SIG-M5 treated with dmso at 0.1 percent for 504 hours (cell line): ENCODE results near the gene HAL.
A peak's percentile ranks its signal among the peaks of the same experiment; 100 is the strongest.

Experiments used
- DNase-seq: peaks from one replicate; lab custom pipeline; 2025; ENCODE audit not compliant: unreplicated experiment; lab: John Stamatoyannopoulos, UW

Gene HAL

DNA sequence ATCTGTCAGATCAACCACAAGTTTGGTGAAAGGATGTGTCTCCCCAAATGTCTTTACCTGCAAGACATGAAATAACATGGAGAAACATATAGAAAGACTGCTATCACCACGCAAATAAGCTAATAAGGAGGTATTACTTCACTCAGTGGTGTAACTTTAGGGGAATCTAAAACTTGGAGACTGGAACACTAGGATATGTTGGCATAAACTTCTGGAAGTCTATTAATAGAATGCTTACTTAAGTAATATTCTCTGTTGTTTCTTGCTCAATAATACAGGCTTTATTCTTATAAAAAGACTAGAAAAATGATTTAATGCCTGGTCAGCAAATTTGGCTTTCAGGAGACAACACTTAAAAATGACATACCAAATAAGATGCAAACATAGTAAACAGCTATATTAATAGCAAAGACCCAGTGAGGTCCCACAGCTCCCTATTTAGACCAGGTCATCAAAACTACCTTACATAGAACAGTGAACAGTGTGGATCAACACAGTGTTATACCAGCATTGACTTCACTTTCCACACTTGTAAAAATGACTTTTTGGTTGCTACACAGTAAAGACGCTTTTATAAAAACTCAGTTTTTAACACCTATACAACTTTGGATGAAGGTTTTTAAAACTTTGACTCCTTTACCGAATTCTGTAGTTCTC is 18.9 kb upstream of the HAL start:
- DNase-seq, result no peak

DNA sequence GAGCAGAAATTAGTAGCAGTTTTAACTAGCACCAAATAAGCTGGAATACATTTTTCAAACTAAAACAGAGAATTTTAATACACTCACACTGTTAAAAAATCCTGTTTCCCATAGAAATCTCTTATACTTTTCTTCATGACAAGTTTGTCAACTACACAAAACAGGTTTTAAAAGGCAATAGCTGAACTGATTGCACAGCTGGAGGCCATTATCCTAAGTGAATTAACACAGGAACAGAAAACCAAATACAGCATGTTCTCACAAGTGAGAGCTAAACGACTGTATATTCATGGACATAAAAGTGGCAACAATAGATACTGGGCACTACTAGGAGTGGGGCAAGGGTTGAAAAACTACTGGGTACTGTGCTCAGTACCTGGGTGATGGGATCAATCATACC is 11.6 kb upstream of the HAL start:
- DNase-seq, result no peak

DNA sequence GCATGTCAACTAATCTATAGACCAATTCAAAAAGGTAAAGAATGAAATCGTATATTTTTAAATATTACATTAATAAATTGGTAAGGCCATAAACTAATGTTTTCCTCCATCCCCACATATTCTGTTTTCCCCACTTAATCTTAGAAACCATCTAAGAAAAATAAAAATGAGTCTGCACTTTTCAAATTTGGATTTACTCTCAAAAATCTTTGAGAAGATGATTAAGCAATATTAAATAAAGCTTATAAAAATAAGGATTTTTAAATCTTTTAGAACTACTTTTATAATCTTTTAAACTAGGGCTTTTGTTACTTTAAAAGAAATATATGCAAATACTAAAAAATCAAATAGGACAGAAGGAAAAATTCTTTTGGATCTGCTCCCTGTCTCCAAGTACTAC is 10.6 kb upstream of the HAL start:
- DNase-seq, result no peak

DNA sequence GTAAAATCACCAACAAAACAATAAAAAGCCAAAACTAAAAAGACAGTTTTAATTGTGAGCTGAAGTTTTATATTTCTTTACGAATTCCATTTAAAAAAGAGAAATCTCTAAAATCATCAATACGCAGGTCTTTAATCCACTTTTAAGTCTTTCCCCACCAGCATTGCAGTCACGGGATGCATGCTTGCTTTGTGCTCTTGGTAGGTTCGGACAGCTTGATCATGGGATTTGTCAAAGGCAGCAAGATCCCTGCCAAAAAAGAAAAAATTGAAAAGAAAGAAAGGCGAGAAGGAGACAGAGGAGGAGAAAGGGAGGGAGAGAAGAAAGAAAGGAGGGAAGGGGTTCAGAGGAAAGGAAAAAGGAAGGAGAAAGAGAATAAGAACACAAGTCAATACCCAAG is 4.7 kb upstream of the HAL start:
- DNase-seq, result no peak

DNA sequence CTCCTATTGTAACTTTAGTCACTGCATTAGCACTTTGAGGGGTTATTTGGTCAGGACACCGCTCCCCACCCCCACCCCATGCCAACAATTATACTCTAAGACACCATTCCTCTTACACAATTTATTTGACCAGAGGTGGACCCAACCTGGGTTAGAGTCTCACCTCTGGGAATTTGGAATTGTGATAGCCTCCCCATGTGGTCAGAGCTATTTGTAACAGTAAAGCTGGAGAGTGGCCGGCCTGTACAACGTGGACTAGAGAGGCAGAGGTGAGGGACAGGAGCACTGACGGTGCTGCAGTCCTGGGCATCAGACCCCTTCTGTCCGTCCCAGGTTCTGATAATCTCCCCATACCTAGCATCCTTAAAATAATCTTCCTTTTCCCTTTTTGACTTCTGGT is 3.3 kb upstream of the HAL start:
- DNase-seq, result no peak

DNA sequence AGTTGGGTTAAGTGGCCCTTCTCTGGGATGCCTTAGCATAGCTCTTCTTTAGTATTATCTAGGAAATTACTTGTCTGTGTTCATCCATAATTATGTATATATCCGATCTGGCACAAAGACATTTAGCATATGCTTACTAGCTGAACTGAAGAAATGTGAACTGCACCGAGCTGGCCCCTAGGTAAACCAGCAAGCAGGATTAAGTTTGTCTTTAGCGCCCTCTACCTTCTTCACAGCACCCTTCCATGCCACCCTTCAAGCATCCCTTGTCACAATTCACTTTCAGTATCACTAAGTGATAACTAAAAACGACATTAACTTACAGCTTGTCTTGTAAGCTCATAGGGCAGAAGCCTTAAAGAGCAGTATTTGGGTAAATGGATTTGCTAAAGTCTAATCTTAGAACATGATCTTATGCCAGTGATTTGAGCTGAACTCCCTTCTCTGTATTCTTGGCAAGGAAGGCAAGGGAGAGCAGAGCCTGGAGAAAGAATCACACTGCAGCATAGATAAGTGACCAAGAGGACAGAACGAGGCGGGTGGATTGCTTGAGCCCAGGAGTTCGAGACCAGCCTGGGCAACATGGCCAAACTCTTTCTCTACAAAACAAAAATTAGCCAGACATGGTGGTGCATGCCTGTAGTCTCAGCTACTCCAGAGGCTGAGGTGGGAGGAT is 2.6 kb upstream of the HAL start:
- peak; percentile 93 for DNase-seq

DNA sequence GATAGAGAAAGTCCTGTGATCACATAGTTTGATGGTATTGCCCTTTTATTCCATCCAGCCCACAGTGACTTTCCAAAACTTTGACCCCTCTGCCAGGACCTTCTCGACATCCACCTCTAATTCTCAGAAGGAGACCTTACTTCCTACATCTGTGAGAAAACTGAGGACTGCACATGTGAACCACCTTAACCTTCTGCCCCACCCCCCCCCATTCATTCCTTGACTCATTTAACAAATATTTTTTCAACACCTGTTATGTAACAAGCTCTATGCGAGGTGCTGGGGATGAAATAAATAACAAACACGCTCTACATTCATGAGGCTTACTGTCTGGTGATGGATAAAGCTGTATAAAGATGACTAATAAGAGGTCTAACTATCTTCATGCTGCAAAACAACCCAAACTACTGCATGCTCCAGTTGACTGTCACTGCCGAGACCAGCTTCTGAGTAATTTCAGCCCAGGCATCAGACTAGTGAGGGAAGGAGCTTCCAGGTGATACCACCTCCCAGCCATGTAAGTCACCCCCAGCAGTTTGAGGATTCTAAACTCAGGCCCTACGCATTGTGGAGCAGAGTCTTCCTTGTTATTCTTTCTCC is 1.9 kb upstream of the HAL start:
- DNase-seq, result no peak

DNA sequence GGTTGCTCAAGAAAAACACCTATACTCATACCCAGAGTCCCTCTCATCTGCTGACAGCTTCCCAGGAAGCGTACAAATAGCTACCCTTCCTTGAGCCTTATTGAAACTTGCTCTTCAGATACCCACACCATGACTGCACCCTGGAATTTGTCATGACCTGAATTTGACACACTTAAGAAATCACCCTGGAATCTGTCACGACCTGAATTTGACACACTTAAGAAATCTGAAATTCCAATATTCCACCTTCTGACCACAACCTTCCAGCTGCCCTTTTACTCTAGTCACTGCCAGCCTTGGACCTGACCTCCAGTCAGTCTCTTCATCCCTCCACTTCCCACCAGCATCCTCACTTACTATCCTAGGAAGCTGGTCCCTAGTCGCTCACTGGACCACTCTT is 1.1 kb upstream of the HAL start:
- DNase-seq, result no peak

DNA sequence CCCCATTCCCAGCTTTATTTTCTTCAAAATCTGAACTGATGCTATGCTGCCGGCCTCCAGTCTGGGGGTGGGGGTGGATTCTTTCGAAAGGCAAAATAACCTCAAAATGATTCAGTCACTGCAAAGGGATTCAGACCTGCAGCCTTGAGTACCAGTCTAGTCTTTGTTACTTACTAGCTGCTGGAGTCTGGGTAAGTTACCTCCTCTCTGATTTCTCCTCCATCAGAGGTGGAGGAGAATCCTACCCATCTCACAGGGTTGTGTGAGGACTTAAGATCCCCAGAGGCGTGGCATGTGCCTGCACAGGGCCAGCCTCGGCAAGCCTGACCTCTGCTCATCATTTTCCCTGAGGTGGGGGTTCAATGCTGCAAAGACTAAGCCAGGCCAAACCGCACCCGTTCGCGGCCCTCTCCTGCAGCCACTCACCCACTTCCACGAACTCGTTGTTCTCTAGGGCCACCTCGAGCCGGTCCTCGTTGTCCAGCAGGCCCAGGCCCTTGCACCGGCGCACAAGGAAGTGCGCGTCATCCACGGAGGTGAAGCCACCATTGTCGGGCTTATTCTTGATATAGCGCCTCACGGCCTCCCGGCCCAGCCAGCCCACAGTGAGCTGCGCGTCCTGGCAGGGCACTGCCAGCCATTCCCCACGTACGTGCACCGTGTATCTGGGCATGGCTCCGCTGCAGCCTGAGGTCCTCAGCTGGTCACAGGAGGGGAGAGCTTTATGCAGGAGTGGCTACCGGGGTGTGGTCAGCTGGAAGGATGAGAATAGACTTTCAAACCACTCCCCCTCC is 709 bp downstream of the HAL start:
- DNase-seq, result no peak

DNA sequence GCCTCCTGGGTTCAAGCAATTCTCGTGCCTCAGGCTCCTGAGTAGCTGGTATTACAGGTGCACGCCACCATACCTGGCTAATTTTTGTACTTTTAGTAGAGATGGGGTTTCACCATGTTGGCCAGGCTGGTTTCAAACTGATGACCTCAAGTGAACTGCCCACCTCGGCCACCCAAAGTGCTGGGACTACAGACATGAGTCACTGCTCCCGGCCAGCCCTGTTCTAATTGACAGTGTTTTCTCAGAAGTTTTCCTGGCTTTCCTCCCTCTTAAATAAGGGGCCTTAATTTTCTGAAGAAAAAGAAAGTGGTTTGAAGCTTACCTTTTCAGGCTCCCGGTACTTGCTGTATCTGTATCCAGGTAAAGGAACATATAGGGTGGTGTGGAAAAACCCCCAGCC is 1.7 kb downstream of the HAL start:
- DNase-seq, result no peak

DNA sequence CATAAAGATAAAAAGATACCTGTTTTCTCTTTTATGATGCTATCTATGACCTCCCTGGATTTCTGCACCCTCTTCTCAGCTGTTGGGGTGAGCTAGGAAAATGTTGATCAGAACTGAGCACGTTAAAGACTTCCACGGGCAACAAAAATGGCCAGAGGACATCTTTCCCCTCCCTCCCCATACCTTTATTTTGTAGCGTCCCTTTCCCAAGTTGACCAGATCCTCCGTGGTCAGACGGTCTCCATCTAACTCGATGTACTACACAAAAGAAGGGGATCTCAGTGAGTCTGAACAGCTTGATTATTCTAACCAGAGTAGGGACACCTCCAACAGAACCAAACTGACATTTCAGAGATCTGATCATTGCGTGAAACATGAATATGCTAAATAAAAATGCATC is 2.2 kb downstream of the HAL start:
- DNase-seq, result no peak

DNA sequence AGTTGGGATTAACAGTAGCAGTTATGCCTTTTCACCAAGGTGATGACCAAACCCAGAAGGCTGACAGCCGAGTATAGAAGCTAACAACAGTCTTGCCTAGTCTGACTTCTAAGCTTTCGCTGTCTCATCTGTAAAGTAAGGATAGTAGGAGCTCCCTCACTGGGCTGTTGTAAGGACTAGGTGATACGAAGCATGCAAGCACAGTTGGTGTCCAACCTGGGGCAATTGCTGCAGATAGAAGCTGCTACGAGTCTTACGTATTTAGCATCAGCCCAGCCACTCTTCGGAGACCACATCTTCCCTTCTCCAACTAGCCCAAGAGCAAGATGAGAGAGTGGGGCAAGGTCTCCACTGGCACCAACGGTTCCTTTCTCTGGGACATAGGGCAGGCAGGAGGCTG is 6.0 kb downstream of the HAL start:
- DNase-seq, result no peak

DNA sequence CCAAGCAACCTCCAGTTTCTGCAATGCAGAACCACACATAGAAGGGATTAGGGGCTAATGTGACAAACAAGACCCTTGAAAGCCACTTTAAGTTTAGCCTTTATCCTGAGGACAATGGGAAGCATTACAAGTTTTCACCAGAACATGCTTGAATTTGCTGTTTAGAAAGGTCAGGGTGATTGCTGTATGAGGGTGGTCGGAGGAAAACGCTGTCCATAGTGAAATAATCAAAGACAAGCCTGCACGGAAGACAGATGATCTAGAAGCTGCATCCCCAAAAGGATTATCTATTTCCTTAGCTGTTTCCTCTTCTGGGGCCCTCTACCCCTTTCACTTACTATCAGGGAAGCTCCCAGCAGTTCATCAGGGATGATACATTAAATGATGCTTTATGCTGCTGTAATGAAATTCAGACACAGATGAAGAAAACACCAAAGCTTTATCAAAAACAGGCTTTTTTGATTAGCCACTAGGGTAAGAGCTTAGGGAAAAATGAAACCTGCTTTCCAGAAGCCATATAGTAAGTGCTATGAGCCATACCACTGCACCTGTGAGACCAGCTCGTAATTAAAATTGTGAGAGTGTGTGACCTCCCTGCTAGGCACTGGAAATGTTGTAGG is 6.5 kb downstream of the HAL start:
- no peak for DNase-seq

DNA sequence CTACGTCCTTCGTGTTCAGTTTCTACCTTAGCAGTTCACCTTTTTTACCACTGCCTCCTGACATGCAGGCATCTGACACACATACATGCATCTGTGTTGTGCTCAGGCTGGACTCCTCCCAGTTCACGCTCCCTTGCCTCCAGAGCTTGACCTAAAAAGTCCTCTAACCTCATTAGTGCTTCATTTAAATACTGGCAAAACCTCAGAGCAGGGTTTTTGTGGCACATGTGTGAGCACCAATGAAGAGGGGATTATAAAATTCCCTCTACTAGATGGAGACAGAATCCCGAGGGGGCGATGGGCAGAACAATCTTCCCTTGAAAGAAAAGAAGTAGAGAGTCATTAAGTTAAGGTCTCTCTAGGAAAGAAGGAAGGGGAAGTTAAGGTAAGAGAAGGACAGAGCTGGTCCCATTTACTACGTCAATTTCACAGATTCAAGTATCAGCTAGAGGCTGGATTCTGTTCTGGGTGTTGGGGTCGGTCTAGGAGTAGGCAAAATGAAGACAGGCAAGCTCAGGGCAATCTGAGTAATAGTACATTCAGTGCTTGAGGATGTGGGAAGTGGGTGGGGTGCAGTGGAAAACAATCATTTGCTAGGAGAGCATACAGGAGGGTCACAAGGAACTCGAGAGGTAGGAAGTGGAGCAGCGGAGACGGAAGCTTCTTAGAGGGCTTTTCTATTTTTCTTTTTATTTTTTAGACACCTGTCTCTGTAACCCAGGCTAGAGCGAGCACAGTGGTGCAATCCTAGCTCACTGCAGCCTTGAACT is 7.5 kb downstream of the HAL start:
- no peak for DNase-seq

DNA sequence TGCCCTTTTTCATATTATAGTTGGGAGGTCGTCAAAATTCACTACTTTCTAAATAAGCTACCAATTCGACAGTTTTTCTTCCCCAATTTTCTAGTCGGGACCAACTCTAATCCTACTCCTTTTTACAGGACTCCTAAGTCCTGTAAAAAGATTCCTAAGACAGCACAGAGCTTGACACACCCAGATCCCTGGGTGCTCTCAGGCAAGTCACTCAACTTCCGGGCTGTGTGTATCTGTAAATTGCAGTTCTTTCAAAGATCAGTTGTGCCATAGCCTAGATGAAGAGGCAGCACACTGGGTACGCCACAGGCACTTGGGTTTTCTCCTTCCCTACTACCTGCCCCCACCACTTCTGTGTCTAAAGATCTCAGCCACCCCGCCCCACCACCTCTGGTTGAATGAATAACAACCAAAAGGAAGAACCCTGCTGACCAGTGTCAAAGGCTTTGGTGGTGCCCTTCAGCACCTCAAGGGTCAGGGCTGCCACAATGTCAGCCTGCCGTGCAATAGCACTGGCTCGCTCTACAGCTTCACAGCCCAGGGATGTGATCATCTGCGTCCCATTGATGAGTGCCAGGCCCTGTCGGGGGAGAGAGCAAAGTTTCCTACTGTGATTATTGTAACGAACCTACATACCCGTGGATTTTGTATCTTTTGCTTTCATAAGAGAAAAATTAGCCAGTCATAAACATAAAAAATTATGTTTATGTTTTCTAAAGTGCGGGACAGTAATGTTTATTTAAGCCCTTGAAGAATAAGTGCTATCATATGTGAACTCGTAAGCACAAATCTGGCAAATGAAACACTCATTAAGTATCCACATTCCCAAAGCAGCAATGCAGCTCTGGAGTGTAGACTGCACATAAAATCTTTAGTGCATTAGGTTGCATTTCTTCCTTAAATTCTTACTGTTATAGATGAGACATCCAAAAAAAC is 9.2 kb downstream of the HAL start:
- no peak for DNase-seq

DNA sequence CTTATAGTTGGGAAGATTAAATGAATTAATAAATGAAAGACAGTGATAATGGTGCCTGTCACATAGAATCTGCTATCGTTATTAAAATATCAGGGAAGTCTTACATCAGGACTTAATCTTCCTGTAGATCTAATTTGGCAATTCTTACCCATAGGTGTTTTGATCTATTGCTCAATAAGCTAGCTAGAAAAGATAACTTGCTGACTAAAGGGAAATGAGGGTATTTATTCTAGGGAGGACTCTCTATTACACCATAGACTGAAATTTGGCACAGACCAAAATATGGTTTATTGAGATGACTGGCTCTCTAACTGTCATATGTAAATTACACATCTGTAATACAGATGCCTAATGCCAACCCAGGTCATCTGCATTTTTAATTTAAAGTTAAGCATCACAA is 11.5 kb downstream of the HAL start:
- DNase-seq, result no peak

DNA sequence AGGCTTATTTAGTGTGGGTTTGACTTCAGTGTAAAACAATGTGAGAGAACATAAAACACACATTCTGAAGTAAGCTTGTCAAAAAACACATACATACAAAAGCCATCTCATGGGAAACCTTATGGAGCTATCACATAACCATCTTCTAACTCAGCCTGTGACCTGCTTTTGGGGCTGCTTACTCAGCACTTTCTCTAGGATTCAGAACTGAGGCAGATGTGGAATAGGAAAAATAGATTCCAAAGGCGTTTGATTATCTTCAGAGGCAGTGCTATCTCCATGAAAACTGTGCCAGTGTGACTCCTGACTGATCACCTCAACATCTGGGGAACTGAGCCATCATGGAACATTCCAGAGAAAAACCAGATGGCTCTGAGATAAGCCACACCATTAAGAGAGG is 13.5 kb downstream of the HAL start:
- no peak for DNase-seq

DNA sequence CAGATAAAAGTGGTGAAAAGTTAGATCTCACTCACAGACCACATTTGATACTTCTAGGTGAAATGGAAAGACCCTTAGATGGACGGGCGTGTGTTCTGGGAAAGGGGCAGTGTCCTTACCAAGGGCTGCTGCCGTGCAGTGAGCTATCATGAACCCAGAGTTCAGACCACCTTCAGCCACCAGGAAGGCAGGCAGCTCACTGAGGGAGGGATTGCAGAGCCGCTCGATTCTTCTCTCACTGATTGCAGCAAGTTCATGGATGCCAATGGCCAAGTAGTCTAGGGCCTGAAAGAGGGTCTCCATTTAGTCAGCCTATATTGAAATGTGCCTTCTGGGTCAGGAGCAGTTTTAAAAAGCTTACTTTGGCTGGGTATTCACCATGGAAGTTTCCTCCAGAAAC is 15.7 kb downstream of the HAL start:
- no peak for DNase-seq

DNA sequence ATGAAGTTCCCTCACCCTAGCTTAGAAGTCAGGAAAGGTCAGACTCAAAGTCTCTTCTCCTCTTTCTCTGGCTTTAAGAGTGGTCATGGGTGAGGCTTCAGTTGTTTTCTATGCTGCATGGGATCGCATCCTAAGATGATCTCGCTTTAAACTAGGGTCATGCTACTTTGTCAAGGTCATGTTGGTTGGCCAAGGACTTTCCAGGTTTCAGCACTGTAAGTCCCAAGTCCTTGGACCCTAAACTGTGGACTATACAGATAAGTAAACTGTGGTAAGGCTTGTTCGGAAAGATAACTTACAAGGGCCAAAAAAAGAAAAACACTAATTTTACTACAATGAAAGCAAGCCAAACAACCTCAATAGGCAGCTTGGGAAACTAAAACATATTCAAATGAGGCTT is 17.4 kb downstream of the HAL start:
- no peak for DNase-seq

DNA sequence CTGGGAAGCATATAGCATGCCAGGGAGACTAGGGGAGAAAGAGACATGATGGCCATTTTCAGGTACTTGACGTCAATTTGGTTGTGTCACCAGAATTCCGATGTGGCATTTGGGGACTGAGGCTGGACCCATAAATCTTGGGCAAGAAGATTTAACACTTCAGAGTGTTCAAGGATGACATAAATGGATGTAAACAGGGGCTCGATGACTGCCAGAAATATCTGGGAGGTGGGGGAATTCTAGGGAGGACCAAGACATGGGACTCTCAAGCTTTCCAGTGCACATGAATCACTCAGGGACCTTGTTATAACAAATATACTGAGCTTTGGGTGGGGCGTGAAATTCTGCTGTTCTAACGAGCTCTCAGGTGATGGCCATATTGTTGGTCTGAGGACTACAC is 17.8 kb downstream of the HAL start:
- DNase-seq, result no peak
